ENCODE results near the gene ST6GAL1.

GRCh38 chr3:186917512-186918312 is 12.6 kb upstream of the ST6GAL1 start:
- TF ChIP-seq EZH2 (IDR thresholded peaks at IDR 0.05; ENCODE audit: borderline replicate concordance, low read depth, low read length, poor library complexity, severe bottlenecking), result no peak
- TF ChIP-seq, protein P1, sequence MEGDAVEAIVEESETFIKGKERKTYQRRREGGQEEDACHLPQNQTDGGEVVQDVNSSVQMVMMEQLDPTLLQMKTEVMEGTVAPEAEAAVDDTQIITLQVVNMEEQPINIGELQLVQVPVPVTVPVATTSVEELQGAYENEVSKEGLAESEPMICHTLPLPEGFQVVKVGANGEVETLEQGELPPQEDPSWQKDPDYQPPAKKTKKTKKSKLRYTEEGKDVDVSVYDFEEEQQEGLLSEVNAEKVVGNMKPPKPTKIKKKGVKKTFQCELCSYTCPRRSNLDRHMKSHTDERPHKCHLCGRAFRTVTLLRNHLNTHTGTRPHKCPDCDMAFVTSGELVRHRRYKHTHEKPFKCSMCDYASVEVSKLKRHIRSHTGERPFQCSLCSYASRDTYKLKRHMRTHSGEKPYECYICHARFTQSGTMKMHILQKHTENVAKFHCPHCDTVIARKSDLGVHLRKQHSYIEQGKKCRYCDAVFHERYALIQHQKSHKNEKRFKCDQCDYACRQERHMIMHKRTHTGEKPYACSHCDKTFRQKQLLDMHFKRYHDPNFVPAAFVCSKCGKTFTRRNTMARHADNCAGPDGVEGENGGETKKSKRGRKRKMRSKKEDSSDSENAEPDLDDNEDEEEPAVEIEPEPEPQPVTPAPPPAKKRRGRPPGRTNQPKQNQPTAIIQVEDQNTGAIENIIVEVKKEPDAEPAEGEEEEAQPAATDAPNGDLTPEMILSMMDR (conservative IDR thresholded peaks at IDR 0.05; ENCODE audit: low read depth, low read length), result no peak

All from A673 (cell line).